Subcutaneous abdominal adipose tissue (tissue), 5 donors: ENCODE measurements around the gene BICDL1.

Experiments used
- H3K27ac ChIP-seq: one replicate; pipeline ENCODE4 v1.7.0; 2013; ENCODE audit warnings: low read depth, mild to moderate bottlenecking, inconsistent platforms, low read length, moderate library complexity
- H3K27me3 ChIP-seq, 5 donors: one replicate each; pipeline ENCODE4 v1.7.0; 2013; ENCODE audit warnings: low read length in 5 of 5, inconsistent platforms in 1 of 5; ENCODE audit not compliant: control insufficient read depth in 5 of 5, insufficient read depth in 4 of 5
- H3K36me3 ChIP-seq, 5 donors: one replicate each; pipeline ENCODE4 v1.7.0; 2013; ENCODE audit warnings: low read length in 5 of 5; ENCODE audit not compliant: control insufficient read depth in 5 of 5, insufficient read depth in 5 of 5
- H3K4me1 ChIP-seq, 5 donors: one replicate each; pipeline ENCODE4 v1.7.0; 2013; ENCODE audit warnings: low read length in 5 of 5, mild to moderate bottlenecking in 3 of 5, moderate library complexity in 1 of 5; ENCODE audit not compliant: control insufficient read depth in 5 of 5, insufficient read depth in 5 of 5
- H3K4me3 ChIP-seq, 5 donors: one replicate each; pipeline ENCODE4 v1.7.0; 2013; ENCODE audit warnings: low read length in 5 of 5, low read depth in 1 of 5
- H3K9ac ChIP-seq, 5 donors: one replicate each; pipeline ENCODE4 v1.7.0; 2013; ENCODE audit warnings: low read length in 5 of 5, mild to moderate bottlenecking in 4 of 5, moderate library complexity in 3 of 5
- H3K9me3 ChIP-seq, 5 donors: one replicate each; pipeline ENCODE4 v1.7.0; 2013; ENCODE audit warnings: low read length in 5 of 5; ENCODE audit not compliant: control insufficient read depth in 5 of 5
- donor health status: healthy.
- donor health status: healthy.
- donor health status: healthy.
- donor health status: healthy.
- donor health status: healthy.

Gene BICDL1

GRCh38 chr12:120131116-120131515, 142.1 kb downstream of the BICDL1 start:
- Histone ChIP-seq H3K27ac (no peak overlapping the region), H3K36me3 (peaks cover 2 to 98% (median 90%) of the 10 kb centered on the region in 5 donors), H3K4me3 (no peak overlapping the region), H3K27me3 (no peaks in the 10 kb centered on the region), H3K9ac (no peak overlapping the region), H3K9me3 (no peaks in the 10 kb centered on the region), H3K4me1 (peaks cover 0 to 15% (median 10%) of the 10 kb centered on the region in 5 donors)

GRCh38 chr12:120132054-120132836, 143.2 kb downstream of the BICDL1 start:
- Histone ChIP-seq H3K4me1 (peaks cover 0 to 3% (median 3%) of the 10 kb centered on the region in 5 donors), H3K9ac (no peak overlapping the region), H3K36me3 (peaks cover 4 to 99% (median 93%) of the 10 kb centered on the region in 5 donors), H3K9me3 (no peaks in the 10 kb centered on the region), H3K27me3 (no peaks in the 10 kb centered on the region), H3K4me3 (no peak overlapping the region), H3K27ac (no peak overlapping the region)

- H3K27ac ChIP-seq, result no peak overlapping the region
- no peaks in the 10 kb centered on the region for H3K27me3 ChIP-seq
- no peak overlapping the region for H3K9ac ChIP-seq
Observed at GRCh38 chr12:120132863-120133385, 143.9 kb downstream of the BICDL1 start.

GRCh38 chr12:120134307-120134980, 145.4 kb downstream of the BICDL1 start:
- no peak overlapping the region for H3K9ac ChIP-seq
- H3K4me1 ChIP-seq, result peaks cover 0 to 3% (median 0%) of the 10 kb centered on the region in 5 donors
- H3K27ac ChIP-seq, result no peak overlapping the region
- no peak overlapping the region for H3K4me3 ChIP-seq
- H3K36me3 ChIP-seq, result peaks cover 4 to 99% (median 93%) of the 10 kb centered on the region in 5 donors
- H3K27me3 ChIP-seq, result no peaks in the 10 kb centered on the region
- H3K9me3 ChIP-seq, result no peaks in the 10 kb centered on the region

More at GRCh38 chr12:120132863-120133385, 143.9 kb downstream of the BICDL1 start:
- H3K9me3 ChIP-seq, result no peaks in the 10 kb centered on the region
- peaks cover 0 to 3% (median 0%) of the 10 kb centered on the region in 5 donors for H3K4me1 ChIP-seq
- H3K36me3 ChIP-seq, result peaks cover 4 to 99% (median 93%) of the 10 kb centered on the region in 5 donors
- no peak overlapping the region for H3K4me3 ChIP-seq

GRCh38 chr12:120136093-120136770, 147.2 kb downstream of the BICDL1 start:
- H3K27me3 ChIP-seq, result no peaks in the 10 kb centered on the region
- no peaks in the 10 kb centered on the region for H3K9me3 ChIP-seq
- no peak overlapping the region for H3K27ac ChIP-seq
- no peak overlapping the region for H3K9ac ChIP-seq
- H3K36me3 ChIP-seq, result peaks cover 4 to 99% (median 93%) of the 10 kb centered on the region in 5 donors
- no peak overlapping the region for H3K4me3 ChIP-seq
- H3K4me1 ChIP-seq, result peaks cover 0 to 3% (median 0%) of the 10 kb centered on the region in 5 donors

- Histone ChIP-seq H3K27me3 (no peaks in the 10 kb centered on the region), H3K4me1 (peaks cover 0 to 9% (median 0%) of the 10 kb centered on the region in 5 donors), H3K36me3 (peaks cover 4 to 99% (median 91%) of the 10 kb centered on the region in 5 donors), H3K9ac (no peak overlapping the region), H3K4me3 (no peak overlapping the region), H3K27ac (no peak overlapping the region), H3K9me3 (no peaks in the 10 kb centered on the region)
Observed at GRCh38 chr12:120137833-120138232, 148.8 kb downstream of the BICDL1 start.

- Histone ChIP-seq H3K4me1 (peaks cover 0 to 9% (median 0%) of the 10 kb centered on the region in 5 donors), H3K4me3 (no peak overlapping the region), H3K9ac (no peak overlapping the region), H3K9me3 (no peaks in the 10 kb centered on the region), H3K27me3 (no peaks in the 10 kb centered on the region), H3K27ac (no peak overlapping the region), H3K36me3 (peaks cover 4 to 99% (median 90%) of the 10 kb centered on the region in 5 donors)
Observed at GRCh38 chr12:120138366-120138765, 149.3 kb downstream of the BICDL1 start.

GRCh38 chr12:120139958-120140357, 150.9 kb downstream of the BICDL1 start:
- H3K9ac ChIP-seq, result no peak overlapping the region
- H3K9me3 ChIP-seq, result no peaks in the 10 kb centered on the region
- H3K27ac ChIP-seq, result no peak overlapping the region
- no peaks in the 10 kb centered on the region for H3K27me3 ChIP-seq
- no peak overlapping the region for H3K4me3 ChIP-seq
- peaks cover 4 to 97% (median 88%) of the 10 kb centered on the region in 5 donors for H3K36me3 ChIP-seq
- H3K4me1 ChIP-seq, result peaks cover 0 to 9% (median 0%) of the 10 kb centered on the region in 5 donors

GRCh38 chr12:120140603-120141002, 151.6 kb downstream of the BICDL1 start:
- Histone ChIP-seq H3K9ac (no peak overlapping the region), H3K4me3 (no peak overlapping the region), H3K36me3 (peaks cover 6 to 97% (median 91%) of the 10 kb centered on the region in 5 donors), H3K4me1 (peaks cover 0 to 9% (median 0%) of the 10 kb centered on the region in 5 donors), H3K27me3 (no peaks in the 10 kb centered on the region), H3K9me3 (no peaks in the 10 kb centered on the region), H3K27ac (no peak overlapping the region)
